ENCODE measurements around the gene NTN1. TPM values are rescaled to one million over a fixed set of nuclear protein-coding genes. Genes with fewer than 3 reads are reported as not detected.

NTN1 gene
- total and polyA plus RNA-seq, 2 of the 13 experiments (the other 11 are each of a cell fraction or from before 2014, with no cell fraction given), result 0.04 to 0.05 TPM

DNA sequence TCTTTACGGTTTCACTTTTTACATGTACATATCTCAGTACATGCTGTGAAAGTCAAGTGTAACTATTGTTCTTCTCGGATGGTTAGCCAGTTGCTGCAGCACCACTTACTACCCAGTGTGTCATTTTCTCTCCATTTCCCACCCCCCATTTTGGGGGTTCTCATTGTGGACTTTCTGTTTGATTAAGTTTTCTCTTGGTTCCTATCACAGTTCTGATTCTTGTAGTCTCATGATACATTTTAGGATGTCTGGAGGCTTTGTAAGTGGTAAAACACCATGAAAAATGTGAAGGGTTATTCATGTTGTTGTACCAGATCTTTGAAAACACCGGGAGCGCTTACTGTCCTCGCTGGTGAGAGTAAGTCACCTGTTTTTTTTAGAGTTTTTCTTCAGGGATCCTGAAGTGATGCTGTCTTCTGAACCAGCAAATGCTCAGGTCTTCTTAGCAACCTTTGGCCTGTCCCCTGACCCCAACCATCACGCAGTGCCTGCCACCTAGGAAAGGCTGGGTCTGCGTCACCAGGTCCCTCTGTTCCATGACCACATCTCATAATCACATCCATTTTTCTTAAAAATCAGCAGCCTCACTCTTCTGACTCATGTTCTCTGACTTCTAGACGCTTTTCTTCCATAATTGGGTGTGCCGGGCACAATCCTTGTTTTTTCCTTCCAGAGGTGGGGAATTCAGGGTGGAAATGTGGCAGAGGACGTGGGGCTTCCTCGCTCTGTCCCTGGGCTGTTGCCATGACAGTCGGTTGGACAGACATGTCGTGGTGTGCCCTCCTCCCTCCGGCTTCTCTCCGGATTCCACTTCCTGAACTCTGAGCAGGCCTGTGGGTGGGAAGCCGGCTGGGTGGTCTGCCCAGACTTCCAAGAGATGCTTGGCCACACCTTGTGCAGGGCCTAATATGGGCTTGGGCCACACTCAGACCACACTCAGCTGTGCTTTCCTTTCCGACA, 102.6 kb downstream of the NTN1 start:
- no peaks in the 10 kb centered on the region for H3K79me2 ChIP-seq (ENCODE audit: insufficient read depth, low read length)
- no TSS peak for BruUV-seq (replicated peaks)
- no peak for TF ChIP-seq REPIN1 (CRISPR knock-in tag; IDR thresholded peaks at IDR 0.05; ENCODE audit: borderline replicate concordance, low read depth)
- no peak for TF ChIP-seq CEBPG (CRISPR knock-in tag; IDR thresholded peaks at IDR 0.05)
- no peak for TF ChIP-seq CAMTA2 (CRISPR knock-in tag; IDR thresholded peaks at IDR 0.05; ENCODE audit: borderline replicate concordance)
- TF ChIP-seq SP4 (CRISPR knock-in tag; IDR thresholded peaks at IDR 0.05), result no peak
- TF ChIP-seq RNF2 (conservative IDR thresholded peaks at IDR 0.05; ENCODE audit: low read depth), result no peak
- no peak for TF ChIP-seq MED13 (CRISPR knock-in tag; IDR thresholded peaks at IDR 0.05)
- TF ChIP-seq TBL1XR1 (IDR thresholded peaks at IDR 0.05; ENCODE audit: borderline replicate concordance, low read length, partially characterized antibody), result no peak
- TF ChIP-seq ISX (CRISPR knock-in tag; conservative IDR thresholded peaks at IDR 0.05), result no peak
- TF ChIP-seq ZNF362 (CRISPR knock-in tag; IDR thresholded peaks at IDR 0.05; ENCODE audit: borderline replicate concordance), result no peak
- no peak for TF ChIP-seq ZNF746 (CRISPR knock-in tag; IDR thresholded peaks at IDR 0.05)
- no peak for TF ChIP-seq AHR (CRISPR knock-in tag; IDR thresholded peaks at IDR 0.05)
- no peak overlapping the region for H3K27ac ChIP-seq (ENCODE audit: extremely low read length, insufficient read depth, low read length)
- CTCF ChIA-PET (ENCODE audit: low intra/inter-chr PET ratio, low total read pairs), result no interaction called here
- POLR2A ChIA-PET, result no interaction called here
- no peak overlapping the region for H3K9ac ChIP-seq (ENCODE audit: insufficient read depth, low read depth, low read length)
- H2AFZ ChIP-seq (ENCODE audit: low read length), result no peak overlapping the region
- 28% methylated on average over 15 of the region's 17 CpGs for WGBS (ENCODE audit: low lambda C conversion rate)
- DNase-seq (ENCODE audit: low spot score), result no peak
- FAIRE-seq, result no peak
- no peak overlapping the region for H3K4me3 ChIP-seq (replicated peaks in 1 of 3; ENCODE audit: insufficient read depth in 1 of 3, low read depth in 2 of 3, low read length in 3 of 3)
- H3K36me3 ChIP-seq (replicated peaks in 1 of 2; ENCODE audit: control insufficient read depth in 1 of 2, insufficient read depth in 2 of 2, low read length in 2 of 2), result no peaks in the 10 kb centered on the region
- peaks cover 3 to 59% of the 10 kb centered on the region in 2 experiments; a peak in 3 of 5 replicates for H3K27me3 ChIP-seq (ENCODE audit: control insufficient read depth in 1 of 2, insufficient read depth in 2 of 2, low read length in 2 of 2)
- H3K4me2 ChIP-seq (ENCODE audit: low read depth, low read length), result no peak overlapping the region
- in situ Hi-C loops (cut with HindIII; ENCODE audit: extremely low pct_ligation_motif_present, low pct_unique_long_range_greater_than_20kb) (no loop called here), intact Hi-C loops (cut with micrococcal nuclease; ENCODE audit: unreplicated experiment) (no loop called here)
- no peak for ATAC-seq
- no peaks in the 10 kb centered on the region for H3K4me1 ChIP-seq (ENCODE audit: insufficient read depth, low read length)
- H3K9me3 ChIP-seq (ENCODE audit: low read length), result no peaks in the 10 kb centered on the region
- H4K20me1 ChIP-seq (ENCODE audit: insufficient read depth, low read length), result no peaks in the 10 kb centered on the region

Data from HepG2 (cell line).